GM15510 (cell line): ENCODE results near the gene CNNM2.

Experiments used
- POLR2A ChIP-seq: IDR thresholded peaks from 3 replicates; pipeline ENCODE4 v1.6.1; 2011; ENCODE audit warnings: borderline replicate concordance; ENCODE audit not compliant: insufficient read length; ENCODE audit errors: extremely low read depth

CNNM2 gene

GRCh38 chr10:102946992-102947391, 28.9 kb downstream of the CNNM2 start:
- TF ChIP-seq POLR2A: no peak

GRCh38 chr10:102948176-102948575, 30.1 kb downstream of the CNNM2 start:
- no peak for TF ChIP-seq POLR2A

GRCh38 chr10:102948786-102949185, 30.7 kb downstream of the CNNM2 start:
- TF ChIP-seq POLR2A: no peak

GRCh38 chr10:102949916-102950315, 31.8 kb downstream of the CNNM2 start:
- TF ChIP-seq POLR2A: no peak

DNA sequence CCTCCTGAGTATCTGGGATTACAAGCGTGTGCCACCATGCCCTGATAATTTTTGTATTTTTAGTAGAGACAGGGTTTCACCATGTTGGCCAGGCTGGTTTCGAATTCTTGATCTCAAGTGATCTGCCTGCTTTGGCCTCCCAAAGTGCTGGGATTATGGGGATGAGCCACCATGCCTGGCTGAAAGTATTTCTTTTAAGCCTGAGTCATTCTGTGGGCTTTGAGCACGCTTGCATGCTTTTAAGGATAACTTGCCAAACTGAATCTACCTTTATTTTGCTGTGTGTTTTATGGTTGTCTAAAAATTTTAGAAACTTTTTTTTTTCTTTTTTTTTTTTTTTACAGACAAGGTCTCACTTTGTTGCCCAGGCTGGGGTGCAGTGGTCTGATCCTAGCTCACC, 33.2 kb downstream of the CNNM2 start:
- TF ChIP-seq POLR2A: no peak

GRCh38 chr10:102959360-102959759, 41.3 kb downstream of the CNNM2 start:
- TF ChIP-seq POLR2A: no peak

DNA sequence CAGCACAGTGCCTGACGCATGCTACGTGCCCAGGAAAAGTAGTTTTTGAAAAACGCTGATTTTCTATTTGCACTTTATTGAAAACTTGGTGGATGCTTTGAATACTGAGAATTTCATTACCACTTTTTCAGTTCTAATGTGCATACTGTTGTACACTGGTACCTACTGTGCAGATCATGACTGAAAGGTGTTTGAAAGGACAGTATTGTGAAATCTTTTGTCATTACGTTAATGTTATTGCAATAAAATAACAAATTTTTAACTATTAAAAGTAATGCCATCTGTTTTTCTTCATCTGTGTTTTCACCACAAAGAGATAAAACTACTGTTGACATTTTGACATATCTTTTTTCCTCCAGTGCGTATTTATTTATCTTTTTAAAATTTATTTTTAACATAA, 42.1 kb downstream of the CNNM2 start:
- TF ChIP-seq POLR2A: no peak

DNA sequence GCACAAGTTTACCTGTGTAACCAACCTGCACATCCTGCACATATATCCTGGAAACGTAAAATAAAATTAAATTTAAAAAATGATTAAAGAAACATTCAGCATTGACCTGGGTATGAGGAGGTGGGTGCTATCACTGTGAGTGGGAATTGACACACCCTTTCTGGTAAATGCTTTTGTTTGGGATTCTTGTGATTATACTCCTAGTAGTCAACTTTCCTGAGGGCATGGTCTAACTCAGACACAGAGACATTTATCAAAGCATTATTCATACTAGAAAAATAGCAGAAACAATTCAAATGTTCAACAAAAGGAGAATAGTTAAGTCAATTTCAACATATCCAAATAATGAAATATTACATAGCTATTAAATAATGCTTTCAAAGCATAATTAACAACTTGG, 44.2 kb downstream of the CNNM2 start:
- no peak for TF ChIP-seq POLR2A

GRCh38 chr10:102962951-102963755, 45.1 kb downstream of the CNNM2 start:
- TF ChIP-seq POLR2A: no peak

DNA sequence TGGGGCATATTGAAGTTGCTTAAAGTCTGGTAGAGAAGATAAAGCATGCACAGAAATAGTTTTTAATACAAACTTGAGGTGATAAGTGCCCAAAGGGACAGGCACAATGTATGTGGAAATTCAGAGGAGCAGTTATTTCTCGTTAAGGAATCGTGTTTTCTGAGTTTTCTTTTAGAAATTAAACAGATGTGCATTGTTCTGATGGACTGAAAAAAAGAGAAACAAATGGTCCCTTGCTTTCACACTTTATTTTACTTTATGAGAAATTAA, 45.6 kb downstream of the CNNM2 start:
- TF ChIP-seq POLR2A: no peak

DNA sequence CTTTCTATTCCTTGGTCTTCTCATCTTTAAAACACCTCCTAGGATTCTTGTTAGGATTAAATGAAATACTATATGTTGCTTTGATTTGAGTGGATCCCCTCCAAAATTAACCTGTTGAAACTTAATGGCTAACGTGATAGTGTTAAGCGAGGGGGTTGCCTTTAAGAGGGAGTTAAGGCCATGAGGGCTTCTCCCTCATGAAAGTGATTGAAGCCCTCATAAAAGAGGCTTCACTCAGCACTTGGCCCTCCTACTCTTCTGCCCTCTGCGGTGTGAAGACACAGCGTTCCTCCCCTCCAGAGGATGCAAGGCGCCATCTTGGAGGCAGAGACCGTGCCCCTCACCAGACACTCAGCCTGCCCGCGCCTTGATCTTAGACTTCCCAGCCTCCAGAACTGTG, 46.6 kb downstream of the CNNM2 start:
- no peak for TF ChIP-seq POLR2A

GRCh38 chr10:102965311-102965851, 47.3 kb downstream of the CNNM2 start:
- no peak for TF ChIP-seq POLR2A

DNA sequence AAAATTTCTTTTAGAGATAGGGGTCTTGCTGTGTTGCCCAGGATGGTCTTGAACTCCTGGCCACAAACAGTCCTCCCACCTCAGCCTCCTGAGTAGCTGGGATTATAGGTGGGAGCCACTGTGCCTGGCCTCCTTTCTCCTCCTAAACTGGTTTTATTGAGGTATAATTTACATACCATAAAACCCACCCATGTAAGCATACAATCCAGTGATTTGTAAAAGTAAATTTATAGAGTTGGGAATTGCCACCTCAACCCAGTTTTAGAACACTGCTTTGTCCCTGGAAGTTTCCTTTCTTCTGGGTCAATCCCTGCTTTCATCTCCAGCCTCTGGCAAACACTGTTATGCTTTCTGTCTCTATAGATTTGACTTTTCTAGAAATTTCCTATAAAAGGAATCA, 49.0 kb downstream of the CNNM2 start:
- no peak for TF ChIP-seq POLR2A

GRCh38 chr10:102970562-102971340, 52.7 kb downstream of the CNNM2 start:
- TF ChIP-seq POLR2A: no peak

DNA sequence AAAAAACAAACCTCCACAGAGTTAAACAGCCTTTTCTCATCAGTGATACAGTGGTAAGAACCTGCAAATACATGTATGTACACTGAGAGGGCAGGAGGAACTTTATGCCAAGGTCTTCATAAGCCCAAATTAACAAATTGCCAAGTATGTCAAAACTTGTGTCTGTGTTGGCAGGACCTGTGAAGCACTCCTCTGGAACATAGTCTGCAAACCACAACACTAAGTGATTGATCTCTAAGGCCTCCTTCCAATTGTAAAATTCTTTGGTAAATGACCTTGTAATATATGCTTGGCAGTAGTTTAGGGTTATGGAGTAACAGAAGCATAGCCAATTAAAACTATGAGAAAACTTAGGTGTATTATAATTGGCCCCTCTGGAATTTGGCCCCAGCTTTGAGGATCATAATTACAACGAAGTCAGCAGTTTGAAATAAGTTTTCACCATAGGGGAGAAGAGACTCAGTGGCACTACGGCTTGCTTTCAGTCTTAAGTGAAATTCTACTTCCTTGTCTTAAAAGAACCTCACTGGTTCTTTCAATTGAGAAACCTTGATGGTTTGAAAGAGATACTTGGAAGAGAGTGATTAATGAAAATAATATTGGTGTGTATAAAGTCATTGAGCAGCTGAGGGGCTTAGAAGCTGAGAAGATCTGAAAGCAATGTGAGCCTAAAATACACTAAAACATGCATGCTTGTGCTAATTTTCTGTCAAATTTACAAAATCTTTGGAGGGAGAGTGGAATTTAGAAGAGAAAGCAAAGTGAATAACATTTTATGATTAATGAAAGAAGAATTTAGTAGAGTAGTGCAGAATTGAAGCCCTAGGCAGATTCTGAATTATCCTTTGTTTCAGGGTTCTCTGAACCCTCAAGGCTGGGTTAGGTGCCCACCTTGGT, 57.6 kb downstream of the CNNM2 start:
- TF ChIP-seq POLR2A: no peak
